GM12872 (cell line): Measurements from ENCODE around the gene PALLD.
A peak's percentile ranks its signal among the peaks of the same experiment; 100 is the strongest.

Experiments
- TF ChIP-seq, protein P1 (sequence below): IDR thresholded peaks from 3 replicates; pipeline ENCODE4 v1.5.1; 2011; ENCODE audit warnings: low read depth, mild to moderate bottlenecking, low read length, moderate library complexity; ENCODE audit not compliant: insufficient read depth

Gene PALLD

DNA sequence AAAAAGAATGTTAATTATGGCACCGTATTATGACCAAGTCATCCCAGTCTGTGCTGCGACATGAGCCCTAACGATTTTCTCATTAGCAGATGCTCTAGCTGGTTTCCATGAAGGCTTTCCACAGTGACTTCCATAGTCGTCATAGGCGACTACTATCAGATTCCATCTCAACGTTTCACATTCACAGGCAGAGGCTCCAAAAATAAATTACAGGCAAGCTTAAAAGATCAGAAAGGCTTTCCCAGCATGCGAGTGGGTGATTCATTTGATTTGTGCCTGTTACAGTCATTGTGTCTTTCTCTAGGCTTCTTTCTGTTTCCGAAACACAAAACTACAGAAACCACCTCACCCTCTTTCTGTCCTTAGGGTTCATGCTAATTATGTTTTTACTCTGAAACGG is 43.2 kb downstream of the PALLD start:
- TF ChIP-seq, protein P1, sequence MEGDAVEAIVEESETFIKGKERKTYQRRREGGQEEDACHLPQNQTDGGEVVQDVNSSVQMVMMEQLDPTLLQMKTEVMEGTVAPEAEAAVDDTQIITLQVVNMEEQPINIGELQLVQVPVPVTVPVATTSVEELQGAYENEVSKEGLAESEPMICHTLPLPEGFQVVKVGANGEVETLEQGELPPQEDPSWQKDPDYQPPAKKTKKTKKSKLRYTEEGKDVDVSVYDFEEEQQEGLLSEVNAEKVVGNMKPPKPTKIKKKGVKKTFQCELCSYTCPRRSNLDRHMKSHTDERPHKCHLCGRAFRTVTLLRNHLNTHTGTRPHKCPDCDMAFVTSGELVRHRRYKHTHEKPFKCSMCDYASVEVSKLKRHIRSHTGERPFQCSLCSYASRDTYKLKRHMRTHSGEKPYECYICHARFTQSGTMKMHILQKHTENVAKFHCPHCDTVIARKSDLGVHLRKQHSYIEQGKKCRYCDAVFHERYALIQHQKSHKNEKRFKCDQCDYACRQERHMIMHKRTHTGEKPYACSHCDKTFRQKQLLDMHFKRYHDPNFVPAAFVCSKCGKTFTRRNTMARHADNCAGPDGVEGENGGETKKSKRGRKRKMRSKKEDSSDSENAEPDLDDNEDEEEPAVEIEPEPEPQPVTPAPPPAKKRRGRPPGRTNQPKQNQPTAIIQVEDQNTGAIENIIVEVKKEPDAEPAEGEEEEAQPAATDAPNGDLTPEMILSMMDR = no peak

DNA sequence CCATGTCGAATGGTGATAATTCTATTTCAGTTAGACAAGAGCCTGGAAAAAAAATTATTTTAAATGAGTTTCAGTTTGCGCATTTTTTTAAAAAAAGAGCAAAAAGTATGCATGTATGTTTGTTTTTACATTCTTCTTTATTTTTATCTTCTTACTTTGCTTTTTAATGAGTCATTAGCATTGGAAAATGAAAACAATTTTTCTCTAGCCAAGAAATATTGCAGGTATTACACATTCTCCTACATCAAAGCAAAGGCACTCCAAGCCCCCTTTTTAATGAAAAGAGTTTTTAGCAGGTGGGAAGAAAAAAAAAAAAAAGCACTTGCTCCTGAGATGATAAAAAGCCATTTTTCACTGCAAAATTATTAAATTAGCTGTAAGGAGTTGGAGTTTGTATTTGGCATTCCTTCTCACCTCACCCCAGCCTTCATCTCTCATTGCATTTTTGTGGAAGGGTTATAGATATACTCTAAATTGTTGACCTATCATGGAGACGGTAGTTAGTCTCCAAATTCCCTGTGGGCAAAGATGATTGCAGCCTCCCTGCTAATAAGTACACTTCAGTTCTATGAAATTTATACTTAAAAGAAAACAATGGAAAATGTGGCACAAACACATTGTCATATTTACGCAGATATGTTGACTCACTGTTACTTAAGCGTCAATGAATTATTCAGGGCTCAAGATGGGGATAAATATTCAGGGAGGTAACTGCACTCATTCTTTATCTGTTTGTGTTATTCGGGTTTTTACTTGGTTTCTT is 43.8 kb downstream of the PALLD start:
- TF ChIP-seq, protein P1 = no peak

DNA sequence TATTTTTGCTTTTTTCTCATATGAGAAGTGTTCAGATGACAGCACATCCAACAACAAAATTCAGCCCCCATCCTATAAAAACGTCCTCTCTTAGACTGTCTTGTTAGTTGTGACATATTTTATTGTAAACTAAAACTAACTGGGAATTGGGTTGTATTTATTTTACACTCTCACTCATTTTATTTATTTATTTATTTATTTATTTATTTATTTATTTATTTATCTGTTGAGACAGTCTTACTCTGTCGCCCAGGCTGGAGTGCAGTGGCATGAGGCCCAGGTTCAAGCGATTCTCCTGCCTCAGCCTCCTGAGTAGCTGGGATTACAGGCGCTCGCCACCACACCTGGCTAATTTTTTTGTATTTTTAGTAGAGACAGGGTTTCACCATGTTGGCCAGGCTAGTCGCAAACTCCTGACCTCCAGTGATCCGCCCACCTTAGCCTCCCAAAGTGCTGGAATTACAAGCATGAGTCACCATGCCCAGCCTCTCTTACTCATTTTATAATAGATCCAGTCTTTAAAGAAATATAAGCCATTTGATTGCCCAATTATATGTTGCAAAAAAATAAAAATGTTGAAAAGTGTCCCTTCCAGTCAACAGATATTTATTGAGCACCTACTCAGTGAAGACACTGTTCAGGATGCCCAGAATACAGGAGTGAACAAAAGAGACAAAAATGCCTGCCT is 44.6 kb downstream of the PALLD start:
- TF ChIP-seq, protein P1 = no peak

DNA sequence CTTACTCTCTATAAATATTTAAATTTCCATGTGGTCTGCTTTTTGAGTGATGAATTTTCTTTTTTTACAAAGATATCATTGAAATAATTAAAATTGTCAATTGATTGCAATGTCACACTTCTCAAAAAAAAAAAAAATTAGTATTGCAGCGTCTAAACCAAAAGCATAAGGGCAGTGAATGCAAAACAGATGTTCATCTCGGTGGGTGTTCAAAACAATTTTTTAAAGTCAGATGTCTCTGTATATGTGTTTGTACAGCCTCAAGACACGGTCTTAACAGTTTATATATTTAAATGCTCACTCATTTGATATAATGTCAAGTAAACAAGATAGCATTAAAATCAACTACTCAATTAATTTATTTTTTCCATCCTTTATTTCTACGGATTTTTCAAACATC is 52.3 kb downstream of the PALLD start:
- TF ChIP-seq, protein P1 = no peak

DNA sequence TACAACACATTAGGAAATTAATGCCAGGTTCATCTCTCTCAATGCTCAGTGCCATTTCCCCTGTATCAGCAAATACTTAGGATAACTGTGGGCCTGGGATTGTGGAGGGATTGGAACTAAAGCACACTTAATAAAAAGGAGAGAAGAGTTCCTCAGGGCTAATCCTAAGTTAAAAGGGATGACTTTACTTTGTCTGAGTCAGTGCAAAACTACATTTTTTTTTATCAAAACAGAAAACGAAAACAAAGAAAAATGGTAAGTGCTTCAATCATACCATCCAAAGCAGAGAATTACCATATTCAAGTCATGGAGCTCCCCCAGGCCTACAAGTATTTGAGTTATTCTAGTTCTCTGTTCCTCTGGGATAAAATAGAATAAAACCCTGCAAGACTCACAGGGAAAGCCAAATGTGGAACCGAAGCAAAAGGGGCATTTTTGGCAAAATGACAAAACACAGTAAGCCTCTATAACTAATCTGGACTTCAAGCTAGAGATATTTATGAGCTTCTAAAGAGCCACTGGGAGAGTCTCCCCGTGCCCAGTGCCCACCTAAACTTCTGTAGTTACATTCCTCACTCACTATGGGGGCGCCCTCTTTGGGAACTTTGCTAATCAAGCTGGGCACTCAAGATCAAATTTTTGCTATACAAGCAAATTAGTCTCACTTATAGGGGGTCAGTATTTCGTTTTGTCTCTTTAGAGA is 53.4 kb downstream of the PALLD start:
- TF ChIP-seq, protein P1 = no peak

DNA sequence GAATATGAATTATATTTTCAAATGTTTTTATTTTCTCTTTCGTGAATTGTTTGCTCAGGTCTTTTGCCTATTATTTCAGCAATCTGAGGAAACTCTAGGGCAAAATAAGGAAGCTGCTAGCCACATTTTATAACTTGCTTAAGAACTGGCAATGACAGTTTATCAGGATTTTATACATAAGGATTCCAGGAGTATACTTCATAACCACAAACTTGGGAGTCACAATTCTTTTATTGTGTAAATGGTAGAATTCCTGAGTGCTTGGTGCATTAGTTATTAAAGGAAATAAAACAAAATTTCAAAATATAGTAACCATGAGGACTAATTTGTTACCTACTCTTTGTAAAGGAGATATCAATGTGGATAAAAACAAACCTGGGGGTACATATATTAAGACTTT is 54.4 kb downstream of the PALLD start:
- TF ChIP-seq, protein P1 = no peak

DNA sequence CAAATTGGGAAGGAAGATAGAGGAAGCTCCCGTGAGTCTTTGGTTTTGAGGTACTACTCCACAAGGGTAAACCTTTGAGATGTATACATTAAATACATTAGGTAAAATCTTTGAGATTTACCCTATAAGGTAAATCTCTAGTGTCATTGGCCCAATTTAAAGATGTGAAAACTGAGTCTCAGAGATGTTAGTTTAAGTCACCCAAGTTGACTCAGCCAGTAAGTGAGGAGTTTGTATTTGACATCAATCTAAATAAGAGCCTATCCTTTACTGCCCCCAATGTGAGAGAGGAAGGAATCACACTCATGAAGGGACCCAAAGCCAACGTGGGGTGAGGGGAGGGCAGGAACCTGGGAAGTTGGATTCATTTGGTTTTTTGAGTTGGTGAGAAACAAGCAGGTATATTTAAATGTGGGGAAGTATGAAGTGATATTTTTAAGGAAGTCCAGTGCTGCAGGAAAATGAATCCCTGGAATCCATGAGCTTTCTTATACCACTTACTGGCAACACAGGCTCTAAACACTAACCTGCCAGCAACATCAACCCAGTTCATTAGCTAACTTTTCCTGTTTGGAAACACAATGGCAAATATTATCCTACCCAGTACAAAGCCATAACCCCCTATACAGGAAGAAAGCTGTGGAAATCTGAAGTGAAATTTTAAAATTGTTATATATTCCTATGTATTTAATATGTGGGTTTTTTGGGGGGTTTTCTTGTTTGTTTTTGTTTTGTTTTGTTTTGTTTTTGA is 55.3 kb downstream of the PALLD start:
- TF ChIP-seq, protein P1 = peak; percentile 36; the same call in 2 of the 3 replicates
